Activated gamma-delta T cell treated with anti-CD3 and anti-CD28 coated beads, Interleukin-2, amount 50 U/mL, for 16 hours (primary cell): ENCODE data around the gene ZDHHC11B.
"Not testable (repeated sequence)": the region's sequence is repeated elsewhere in the genome, so short reads cannot be mapped to it uniquely, and the experiment has no call there.

ENCODE experiments used
- DNase-seq: peaks from one replicate; pipeline ENCODE4 v3.0.0-alpha.2; 2020; ENCODE audit warnings: low read depth

The ZDHHC11B gene

GRCh38 chr5:783881-784427 is 575 bp downstream of the ZDHHC11B start:
- not testable (repeated sequence) for DNase-seq

- DNase-seq: not testable (repeated sequence)
Observed at GRCh38 chr5:783049-783802, 1.3 kb downstream of the ZDHHC11B start.

- DNase-seq: not testable (repeated sequence)
Observed at GRCh38 chr5:782356-782755, 2.2 kb downstream of the ZDHHC11B start.

- DNase-seq: not testable (repeated sequence)
Observed at GRCh38 chr5:780571-780970, 4.0 kb downstream of the ZDHHC11B start.

GRCh38 chr5:778967-779366 is 5.6 kb downstream of the ZDHHC11B start:
- not testable (repeated sequence) for DNase-seq

GRCh38 chr5:778421-778820 is 6.1 kb downstream of the ZDHHC11B start:
- DNase-seq: not testable (repeated sequence)

- no peak for DNase-seq
Observed at GRCh38 chr5:777756-778161, 6.8 kb downstream of the ZDHHC11B start.

GRCh38 chr5:776862-777711 is 7.4 kb downstream of the ZDHHC11B start:
- DNase-seq: no peak

- DNase-seq: no peak
Observed at GRCh38 chr5:775961-776861, 8.3 kb downstream of the ZDHHC11B start.

- DNase-seq: not testable (repeated sequence)
Observed at GRCh38 chr5:775595-775960, 9.0 kb downstream of the ZDHHC11B start.

GRCh38 chr5:774854-775505 is 9.5 kb downstream of the ZDHHC11B start:
- DNase-seq: not testable (repeated sequence)

GRCh38 chr5:774304-774703 is 10.2 kb downstream of the ZDHHC11B start:
- DNase-seq: not testable (repeated sequence)

GRCh38 chr5:773517-774264 is 10.8 kb downstream of the ZDHHC11B start:
- DNase-seq: no peak

GRCh38 chr5:772931-773330 is 11.6 kb downstream of the ZDHHC11B start:
- not testable (repeated sequence) for DNase-seq

GRCh38 chr5:772547-772890 is 12.0 kb downstream of the ZDHHC11B start:
- DNase-seq: not testable (repeated sequence)

- DNase-seq: not testable (repeated sequence)
Observed at GRCh38 chr5:771841-772546, 12.5 kb downstream of the ZDHHC11B start.

GRCh38 chr5:771087-771781 is 13.3 kb downstream of the ZDHHC11B start:
- not testable (repeated sequence) for DNase-seq

GRCh38 chr5:770585-770984 is 13.9 kb downstream of the ZDHHC11B start:
- not testable (repeated sequence) for DNase-seq

- DNase-seq: not testable (repeated sequence)
Observed at GRCh38 chr5:769485-770145, 14.9 kb downstream of the ZDHHC11B start.
